ENCODE results near the gene TEX48. TPM values are rescaled to one million over a fixed set of nuclear protein-coding genes. Genes with fewer than 3 reads are reported as not detected.
A peak's percentile ranks its signal among the peaks of the same experiment; 100 is the strongest.

Gene TEX48
- total RNA-seq, 1 donor from 2014 or later = not detected

GRCh38 chr9:114626415-114627020 lies 55.5 kb downstream of the TEX48 start:
- TF ChIP-seq CTCF (IDR thresholded peaks at IDR 0.05; ENCODE audit: insufficient read depth, low read length, severe bottlenecking) = no peak
- Histone ChIP-seq H3K36me3 (ENCODE audit: control insufficient read depth, insufficient read depth, low read length) (peaks cover 4% of the 10 kb centered on the region), H3K4me3 (ENCODE audit: low read depth, low read length) (no peak overlapping the region), H3K27me3 (ENCODE audit: control insufficient read depth, insufficient read depth, low read length) (no peaks in the 10 kb centered on the region)
- peak; percentile 58 for FAIRE-seq
- DNase-seq (ENCODE audit: low read depth) = no peak

GRCh38 chr9:114624677-114625076 lies 57.3 kb downstream of the TEX48 start:
- Histone ChIP-seq H3K27me3 (ENCODE audit: control insufficient read depth, insufficient read depth, low read length) (no peaks in the 10 kb centered on the region), H3K4me3 (ENCODE audit: low read depth, low read length) (no peak overlapping the region), H3K36me3 (ENCODE audit: control insufficient read depth, insufficient read depth, low read length) (peaks cover 4% of the 10 kb centered on the region)
- no peak for DNase-seq (ENCODE audit: low read depth)
- TF ChIP-seq CTCF (IDR thresholded peaks at IDR 0.05; ENCODE audit: insufficient read depth, low read length, severe bottlenecking) = no peak
- no peak for FAIRE-seq

- Histone ChIP-seq H3K36me3 (ENCODE audit: control insufficient read depth, insufficient read depth, low read length) (peaks cover 3% of the 10 kb centered on the region), H3K4me3 (ENCODE audit: low read depth, low read length) (no peak overlapping the region), H3K27me3 (ENCODE audit: control insufficient read depth, insufficient read depth, low read length) (no peaks in the 10 kb centered on the region)
- TF ChIP-seq CTCF (IDR thresholded peaks at IDR 0.05; ENCODE audit: insufficient read depth, low read length, severe bottlenecking) = no peak
- FAIRE-seq (no peak), DNase-seq (ENCODE audit: low read depth) (peak; percentile 79)
Measured at GRCh38 chr9:114621975-114622609, 59.9 kb downstream of the TEX48 start.

GRCh38 chr9:114621561-114621960 lies 60.4 kb downstream of the TEX48 start:
- no peak for TF ChIP-seq CTCF (IDR thresholded peaks at IDR 0.05; ENCODE audit: insufficient read depth, low read length, severe bottlenecking)
- H3K36me3 ChIP-seq (ENCODE audit: control insufficient read depth, insufficient read depth, low read length) = peaks cover 2% of the 10 kb centered on the region
- no peaks in the 10 kb centered on the region for H3K27me3 ChIP-seq (ENCODE audit: control insufficient read depth, insufficient read depth, low read length)
- no peak for FAIRE-seq
- no peak overlapping the region for H3K4me3 ChIP-seq (ENCODE audit: low read depth, low read length)
- no peak for DNase-seq (ENCODE audit: low read depth)

GRCh38 chr9:114619191-114619761 lies 62.7 kb downstream of the TEX48 start:
- DNase-seq (ENCODE audit: low read depth) = peak; percentile 55
- Histone ChIP-seq H3K4me3 (ENCODE audit: low read depth, low read length) (no peak overlapping the region), H3K27me3 (ENCODE audit: control insufficient read depth, insufficient read depth, low read length) (no peaks in the 10 kb centered on the region), H3K36me3 (ENCODE audit: control insufficient read depth, insufficient read depth, low read length) (peaks cover 2% of the 10 kb centered on the region)
- TF ChIP-seq CTCF (IDR thresholded peaks at IDR 0.05; ENCODE audit: insufficient read depth, low read length, severe bottlenecking) = no peak
- FAIRE-seq = no peak
